H1 (cell line): ENCODE data around the gene NUDT3. TPM values are rescaled to one million over a fixed set of nuclear protein-coding genes. Genes with fewer than 3 reads are reported as not detected.

ENCODE experiments used
- CTCF ChIA-PET: fragments of 300-600 bp; sonication (Branson Sonifier 250); formaldehyde crosslinking; loops from one replicate; lab custom pipeline; 2021; ENCODE audit not compliant: partially characterized antibody; lab: Charles Lee
- POLR2A ChIA-PET: fragments of 300-600 bp; sonication (Branson Sonifier 250); formaldehyde crosslinking; loops from one replicate; lab custom pipeline; 2021; ENCODE audit warnings: inconsistent platforms; ENCODE audit not compliant: partially characterized antibody; lab: Charles Lee
- DNase-seq, 2 experiments: peaks; one replicate each; pipeline versions ENCODE4 v3.0.0 to v3.0.0-alpha.2; 2010 to 2022; ENCODE audit warnings: low spot score in 2 of 2, low read depth in 1 of 2, mixed read lengths in 1 of 2
- FAIRE-seq: peaks from 2 replicates; lab custom pipeline; 2011; peaks lifted over from hg19 to GRCh38; lab: Jason Lieb, UNC
- H2AFZ ChIP-seq: 2 replicates; pipeline ENCODE4 v1.8.1; 2012; ENCODE audit warnings: low read length, inconsistent platforms
- H2AK5ac ChIP-seq: 2 replicates; pipeline ENCODE4 v1.6.1; 2013; ENCODE audit warnings: low read depth, low read length
- H2BK120ac ChIP-seq: replicated peaks from 2 replicates; pipeline ENCODE3; 2013; ENCODE audit warnings: low read depth, low read length, inconsistent platforms
- H2BK12ac ChIP-seq: 2 replicates; pipeline ENCODE4 v1.6.1; 2013; ENCODE audit warnings: low read depth, low read length
- H2BK15ac ChIP-seq: 2 replicates; pipeline ENCODE4 v1.6.1; 2013; ENCODE audit warnings: low read length
- H2BK20ac ChIP-seq: 2 replicates; pipeline ENCODE4 v1.6.1; 2013; ENCODE audit warnings: low read length
- H2BK5ac ChIP-seq: 2 replicates; pipeline ENCODE4 v1.6.1; 2013; ENCODE audit warnings: low read depth, low read length
- H3K14ac ChIP-seq: 2 replicates; pipeline ENCODE4 v1.6.1; 2013; ENCODE audit warnings: inconsistent platforms; ENCODE audit not compliant: insufficient read length
- H3K18ac ChIP-seq: 2 replicates; pipeline ENCODE4 v1.6.1; 2013; ENCODE audit warnings: low read length; ENCODE audit errors: extremely low read depth
- H3K23ac ChIP-seq: 2 replicates; pipeline ENCODE4 v1.6.1; 2013; ENCODE audit warnings: inconsistent platforms; ENCODE audit not compliant: insufficient read length
- H3K23me2 ChIP-seq: 2 replicates; pipeline ENCODE4 v1.6.1; 2013; ENCODE audit warnings: low read depth, low read length
- H3K27ac ChIP-seq: 2 replicates; pipeline ENCODE4 v1.6.1; 2011; ENCODE audit warnings: low read depth, low read length, inconsistent platforms
- H3K27me3 ChIP-seq, 4 experiments: replicated peaks in 1 of 4; 1 replicate in 1 of 4; 2 replicates in 3 of 4; pipeline versions ENCODE4 v1.6.1 to v1.8.1; 2011 to 2013; ENCODE audit warnings: low read length in 3 of 4, mild to moderate bottlenecking in 3 of 4, inconsistent platforms in 2 of 4, mixed read lengths in 2 of 4, moderate library complexity in 1 of 4; ENCODE audit not compliant: control insufficient read depth in 3 of 4, insufficient read depth in 3 of 4; ENCODE audit errors: extremely low read depth in 1 of 4
- H3K36me3 ChIP-seq, 4 experiments: 2 replicates each; pipeline versions ENCODE4 v1.6.1 to v1.8.1; 2011 to 2013; ENCODE audit warnings: mild to moderate bottlenecking in 4 of 4, low read length in 3 of 4, moderate library complexity in 2 of 4, control low read depth in 1 of 4, inconsistent platforms in 1 of 4; ENCODE audit not compliant: insufficient read depth in 4 of 4, control insufficient read depth in 2 of 4
- H3K4ac ChIP-seq: replicated peaks from 2 replicates; pipeline ENCODE3; 2013; ENCODE audit warnings: low read length, low read depth, mixed read lengths, inconsistent platforms; ENCODE audit not compliant: insufficient read length
- H3K4me1 ChIP-seq, 4 experiments: replicated peaks in 1 of 4; 1 replicate in 1 of 4; 2 replicates in 3 of 4; pipeline versions ENCODE4 v1.6.1 to v1.8.1; 2011 to 2013; ENCODE audit warnings: low read length in 3 of 4, inconsistent platforms in 2 of 4, mixed read lengths in 1 of 4; ENCODE audit not compliant: insufficient read depth in 4 of 4, control insufficient read depth in 3 of 4
- H3K4me2 ChIP-seq, 2 experiments: 2 replicates each; pipeline versions ENCODE4 v1.6.1 to v1.8.1; 2011 to 2013; ENCODE audit warnings: low read depth in 2 of 2, low read length in 2 of 2, control low read depth in 1 of 2, inconsistent platforms in 1 of 2, mild to moderate bottlenecking in 1 of 2; ENCODE audit not compliant: insufficient read depth in 1 of 2
- H3K4me3 ChIP-seq, 4 experiments: fragments of 200-600, 300-600 bp in 1 of 4; sonication (generic), shearing (Covaris generic), sonication (Bioruptor Twin) in 1 of 4; 2 replicates each; pipeline versions ENCODE4 v1.5.1 to v1.8.1; 2011 to 2016; ENCODE audit warnings: low read length in 4 of 4, low read depth in 3 of 4, control low read depth in 2 of 4, inconsistent platforms in 2 of 4, mild to moderate bottlenecking in 2 of 4, mixed read lengths in 1 of 4, moderate library complexity in 1 of 4; ENCODE audit not compliant: insufficient read depth in 2 of 4; ENCODE audit errors: extremely low read depth in 1 of 4
- H3K56ac ChIP-seq: replicated peaks from 2 replicates; pipeline ENCODE3; 2013; ENCODE audit warnings: low read depth, mild to moderate bottlenecking, mixed read lengths, low read length, inconsistent platforms; ENCODE audit not compliant: insufficient read length
- H3K79me1 ChIP-seq: 2 replicates; pipeline ENCODE4 v1.6.1; 2013; ENCODE audit warnings: low read depth, low read length, control low read depth
- H3K79me2 ChIP-seq, 2 experiments: 2 replicates each; pipeline versions ENCODE4 v1.6.1 to v1.8.1; 2012 to 2013; ENCODE audit warnings: low read length in 2 of 2, mild to moderate bottlenecking in 2 of 2, inconsistent platforms in 1 of 2; ENCODE audit not compliant: insufficient read depth in 2 of 2, control insufficient read depth in 1 of 2
- H3K9ac ChIP-seq, 4 experiments: replicated peaks in 1 of 4; 1 replicate in 1 of 4; 2 replicates in 3 of 4; pipeline versions ENCODE4 v1.6.1 to v1.8.1; 2011 to 2013; ENCODE audit warnings: low read depth in 3 of 4, low read length in 3 of 4, control low read depth in 2 of 4, mild to moderate bottlenecking in 2 of 4, moderate library complexity in 2 of 4, inconsistent platforms in 1 of 4; ENCODE audit errors: extremely low read depth in 1 of 4
- H3K9me3 ChIP-seq, 2 experiments: 2 replicates each; pipeline versions ENCODE4 v1.6.1 to v1.8.1; 2012 to 2013; ENCODE audit warnings: mild to moderate bottlenecking in 2 of 2, moderate library complexity in 2 of 2, control low read depth in 1 of 2, inconsistent platforms in 1 of 2, low read depth in 1 of 2, low read length in 1 of 2, mixed read lengths in 1 of 2; ENCODE audit not compliant: insufficient read depth in 2 of 2
- H4K20me1 ChIP-seq, 2 experiments: replicated peaks in 1 of 2; 2 replicates each; pipeline versions ENCODE3 to v1.8.1; 2011 to 2013; ENCODE audit warnings: inconsistent platforms in 2 of 2, low read length in 2 of 2, mild to moderate bottlenecking in 1 of 2; ENCODE audit not compliant: insufficient read depth in 2 of 2, control insufficient read depth in 1 of 2
- H4K5ac ChIP-seq: 2 replicates; pipeline ENCODE4 v1.6.1; 2013; ENCODE audit warnings: low read length, low read depth, mixed read lengths, inconsistent platforms; ENCODE audit not compliant: insufficient read length
- H4K8ac ChIP-seq: 2 replicates; pipeline ENCODE4 v1.8.0; 2013; ENCODE audit warnings: mild to moderate bottlenecking, moderate library complexity, low read length, inconsistent platforms; ENCODE audit not compliant: insufficient read depth; ENCODE audit errors: extremely low read depth
- H4K91ac ChIP-seq: replicated peaks from 2 replicates; pipeline ENCODE3; 2013; ENCODE audit warnings: low read length, mixed read lengths, inconsistent platforms; ENCODE audit not compliant: insufficient read length
- GTF2F1 ChIP-seq: IDR thresholded peaks from 2 replicates; pipeline ENCODE4 v1.6.1; 2012; ENCODE audit warnings: low read depth, low read length, improper control_type of control experiment, borderline replicate concordance
- RFX5 ChIP-seq: IDR thresholded peaks from 2 replicates; pipeline ENCODE4 v1.6.1; 2011; ENCODE audit warnings: low read depth, low read length, improper control_type of control experiment, borderline replicate concordance
- WGBS, 2 experiments: shearing (Covaris generic) in 1 of 2; methylation state at CpG; one replicate each; pipeline versions ENCODE4 v1.1.6 to v1.1.7; 2013 to 2015; ENCODE audit warnings: low lambda C conversion rate in 2 of 2, mixed read lengths in 2 of 2, inconsistent platforms in 1 of 2, low coverage in 1 of 2, missing lambda C conversion rate in 1 of 2; ENCODE audit not compliant: insufficient replicate concordance in 2 of 2, insufficient coverage in 1 of 2, insufficient read length in 1 of 2; ENCODE audit errors: extremely low coverage in 1 of 2, missing lambda C conversion rate in 1 of 2; 5-methylcytosine and 5-hydroxymethylcytosine counted together
- polyA plus RNA-seq, 7 experiments: library from polyadenylated mRNA; depleted of rRNA in 3 of 7; stranded (reverse) in 5 of 7; unstranded in 2 of 7; fragments of >200 nt in 5 of 7; fragments of 200-250 nt in 2 of 7; gene quantifications; 1 replicate in 5 of 7; 2 replicates in 1 of 7; 4 replicates in 1 of 7; pipeline versions ENCODE4 v1.2.1 to v1.2.3, GENCODE V29; 2011 to 2013; ENCODE audit warnings: missing spikeins in 2 of 7, mixed read lengths in 2 of 7
- total RNA-seq: library from RNA; stranded (reverse); fragmentation: NEBNext Ultra II Directional; extraction: Animal tissue kit (Norgen Biotek cat#: 25700); gene quantifications from 2 replicates; pipeline ENCODE4 v1.2.1, GENCODE V29; 2021

NUDT3 gene
- total and polyA plus RNA-seq, 2 of the 8 experiments (the other 6 are each of a cell fraction or from before 2014, with no cell fraction given), result 14.1 to 36.9 TPM

- no peak overlapping the region for H2AK5ac ChIP-seq
- no peak overlapping the region for H2BK12ac ChIP-seq
- H3K4me1 ChIP-seq, result no peaks in the 10 kb centered on the region
- no peak for FAIRE-seq
- no peak overlapping the region for H3K18ac ChIP-seq
- no peak overlapping the region for H4K5ac ChIP-seq
- H3K4me3 ChIP-seq, result no peak overlapping the region
- H3K4me2 ChIP-seq, result no peak overlapping the region
- no peak overlapping the region for H3K9ac ChIP-seq
- TF ChIP-seq RFX5 (no peak), GTF2F1 (no peak)
- TF ChIP-seq, all 59 proteins: peak for 0
- WGBS, 2 experiments, result 100% methylated on average over 2 of the region's 2 CpGs; no CpG with 5 or more reads in 1 of the 2 experiments
- H2BK20ac ChIP-seq, result no peak overlapping the region
- H4K91ac ChIP-seq, result no peak overlapping the region
- no peak overlapping the region for H4K8ac ChIP-seq
- peaks cover 0 to 6% of the 10 kb centered on the region in 2 experiments; a peak in 1 of 4 replicates for H3K9me3 ChIP-seq
- POLR2A ChIA-PET, result interaction anchor here (0.6 to 1.3 kb wide), 5 partner anchors 11 to 90 kb away, joined by 3 to 6 read pairs (median 3); partner anchors contain the start of gene SMIM29
- no peak overlapping the region for H3K14ac ChIP-seq
- CTCF ChIA-PET, result interaction anchor here (0.7 to 1.4 kb wide), 6 partner anchors 18 to 104 kb away, joined by 3 to 5 read pairs (median 4); partner anchors contain the start of gene SMIM29
- DNase-seq, result no peak
- H3K79me2 ChIP-seq, result no peaks in the 10 kb centered on the region
- no peak overlapping the region for H2AFZ ChIP-seq
- no peak overlapping the region for H2BK5ac ChIP-seq
- no peak overlapping the region for H3K27ac ChIP-seq
- no peak overlapping the region for H3K23ac ChIP-seq
- no peaks in the 10 kb centered on the region for H3K27me3 ChIP-seq
- no peaks in the 10 kb centered on the region for H3K23me2 ChIP-seq
- no peak overlapping the region for H3K56ac ChIP-seq
- H2BK120ac ChIP-seq, result no peak overlapping the region
- no peaks in the 10 kb centered on the region for H3K79me1 ChIP-seq
- no peaks in the 10 kb centered on the region for H3K36me3 ChIP-seq
- H4K20me1 ChIP-seq, result no peaks in the 10 kb centered on the region
- no peak overlapping the region for H3K4ac ChIP-seq
- no peak overlapping the region for H2BK15ac ChIP-seq
These were observed 124.7 kb downstream of the NUDT3 start for GRCh38 chr6:34267746-34268145.
